Nephron (organoid): ENCODE results near the gene WLS.

Experiments
- H3K27ac Mint-ChIP-seq, 3 experiments: 2 replicates each; pipeline ENCODE4 v1.8.0; 2020; ENCODE audit warnings: mixed read lengths in 3 of 3, mild to moderate bottlenecking in 2 of 3, moderate library complexity in 1 of 3
- H3K27me3 Mint-ChIP-seq: 2 replicates; pipeline ENCODE4 v1.8.0; 2021; ENCODE audit warnings: low read depth, mild to moderate bottlenecking, moderate library complexity, mixed read lengths
- H3K36me3 Mint-ChIP-seq: 2 replicates; pipeline ENCODE4 v1.8.0; 2020; ENCODE audit warnings: low read depth, mixed read lengths
- H3K4me1 Mint-ChIP-seq: 2 replicates; pipeline ENCODE4 v1.8.0; 2020; ENCODE audit warnings: mixed read lengths
- H3K4me3 Mint-ChIP-seq, 3 experiments: 2 replicates each; pipeline ENCODE4 v1.8.0; 2020; ENCODE audit warnings: mild to moderate bottlenecking in 3 of 3, mixed read lengths in 3 of 3, moderate library complexity in 2 of 3
- H3K9me3 Mint-ChIP-seq: 2 replicates; pipeline ENCODE4 v1.8.0; 2020; ENCODE audit warnings: mixed read lengths
- TF ChIP-seq, protein P1 (sequence below), 3 experiments: fragments of 200-600 bp; sonication (generic); IDR thresholded peaks; one replicate each; pipeline ENCODE4 v1.5.0; 2021; ENCODE audit warnings: antibody characterized with exemption in 3 of 3; ENCODE audit not compliant: unreplicated experiment in 3 of 3

The WLS gene

GRCh38 chr1:68103011-68103545 lies 129.2 kb downstream of the WLS start:
- H3K4me1 Mint-ChIP-seq, result peaks cover 18% of the 10 kb centered on the region
- no peaks in the 10 kb centered on the region for H3K27me3 Mint-ChIP-seq
- TF ChIP-seq, protein P1, sequence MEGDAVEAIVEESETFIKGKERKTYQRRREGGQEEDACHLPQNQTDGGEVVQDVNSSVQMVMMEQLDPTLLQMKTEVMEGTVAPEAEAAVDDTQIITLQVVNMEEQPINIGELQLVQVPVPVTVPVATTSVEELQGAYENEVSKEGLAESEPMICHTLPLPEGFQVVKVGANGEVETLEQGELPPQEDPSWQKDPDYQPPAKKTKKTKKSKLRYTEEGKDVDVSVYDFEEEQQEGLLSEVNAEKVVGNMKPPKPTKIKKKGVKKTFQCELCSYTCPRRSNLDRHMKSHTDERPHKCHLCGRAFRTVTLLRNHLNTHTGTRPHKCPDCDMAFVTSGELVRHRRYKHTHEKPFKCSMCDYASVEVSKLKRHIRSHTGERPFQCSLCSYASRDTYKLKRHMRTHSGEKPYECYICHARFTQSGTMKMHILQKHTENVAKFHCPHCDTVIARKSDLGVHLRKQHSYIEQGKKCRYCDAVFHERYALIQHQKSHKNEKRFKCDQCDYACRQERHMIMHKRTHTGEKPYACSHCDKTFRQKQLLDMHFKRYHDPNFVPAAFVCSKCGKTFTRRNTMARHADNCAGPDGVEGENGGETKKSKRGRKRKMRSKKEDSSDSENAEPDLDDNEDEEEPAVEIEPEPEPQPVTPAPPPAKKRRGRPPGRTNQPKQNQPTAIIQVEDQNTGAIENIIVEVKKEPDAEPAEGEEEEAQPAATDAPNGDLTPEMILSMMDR (IDR thresholded peaks at IDR 0.05; ENCODE audit: unreplicated experiment in 3 of 3), result no peak
- no peak overlapping the region for H3K27ac Mint-ChIP-seq
- no peaks in the 10 kb centered on the region for H3K9me3 Mint-ChIP-seq
- H3K36me3 Mint-ChIP-seq, result peaks cover 11% of the 10 kb centered on the region
- H3K4me3 Mint-ChIP-seq, result no peak overlapping the region

GRCh38 chr1:68101829-68102228 lies 130.5 kb downstream of the WLS start:
- H3K27me3 Mint-ChIP-seq, result no peaks in the 10 kb centered on the region
- H3K27ac Mint-ChIP-seq, result no peak overlapping the region
- peaks cover 2% of the 10 kb centered on the region for H3K9me3 Mint-ChIP-seq
- no peak overlapping the region for H3K4me3 Mint-ChIP-seq
- TF ChIP-seq, protein P1 (IDR thresholded peaks at IDR 0.05; ENCODE audit: unreplicated experiment in 3 of 3), result no peak
- H3K4me1 Mint-ChIP-seq, result peaks cover 18% of the 10 kb centered on the region
- H3K36me3 Mint-ChIP-seq, result peaks cover 17% of the 10 kb centered on the region

GRCh38 chr1:68100571-68100970 lies 131.8 kb downstream of the WLS start:
- peaks cover 18% of the 10 kb centered on the region for H3K4me1 Mint-ChIP-seq
- peaks cover 17% of the 10 kb centered on the region for H3K36me3 Mint-ChIP-seq
- H3K4me3 Mint-ChIP-seq, result no peak overlapping the region
- H3K9me3 Mint-ChIP-seq, result peaks cover 2% of the 10 kb centered on the region
- TF ChIP-seq, protein P1 (IDR thresholded peaks at IDR 0.05; ENCODE audit: unreplicated experiment in 3 of 3), result no peak
- no peak overlapping the region for H3K27ac Mint-ChIP-seq
- H3K27me3 Mint-ChIP-seq, result no peaks in the 10 kb centered on the region

- TF ChIP-seq, protein P1 (IDR thresholded peaks at IDR 0.05; ENCODE audit: unreplicated experiment in 3 of 3), result no peak
- no peak overlapping the region for H3K27ac Mint-ChIP-seq
- H3K9me3 Mint-ChIP-seq, result peaks cover 33% of the 10 kb centered on the region
- H3K36me3 Mint-ChIP-seq, result peaks cover 31% of the 10 kb centered on the region
- no peaks in the 10 kb centered on the region for H3K27me3 Mint-ChIP-seq
- no peak overlapping the region for H3K4me3 Mint-ChIP-seq
- H3K4me1 Mint-ChIP-seq, result no peaks in the 10 kb centered on the region
Observed at GRCh38 chr1:68093737-68094136, 138.6 kb downstream of the WLS start.

GRCh38 chr1:68087184-68087583 lies 145.1 kb downstream of the WLS start:
- Mint-ChIP-seq H3K4me3 (no peak overlapping the region), H3K9me3 (peaks cover 22% of the 10 kb centered on the region), H3K27me3 (no peaks in the 10 kb centered on the region), H3K36me3 (peaks cover 7% of the 10 kb centered on the region), H3K27ac (no peak overlapping the region), H3K4me1 (no peaks in the 10 kb centered on the region)
- TF ChIP-seq, protein P1 (IDR thresholded peaks at IDR 0.05; ENCODE audit: unreplicated experiment in 3 of 3), result no peak

DNA sequence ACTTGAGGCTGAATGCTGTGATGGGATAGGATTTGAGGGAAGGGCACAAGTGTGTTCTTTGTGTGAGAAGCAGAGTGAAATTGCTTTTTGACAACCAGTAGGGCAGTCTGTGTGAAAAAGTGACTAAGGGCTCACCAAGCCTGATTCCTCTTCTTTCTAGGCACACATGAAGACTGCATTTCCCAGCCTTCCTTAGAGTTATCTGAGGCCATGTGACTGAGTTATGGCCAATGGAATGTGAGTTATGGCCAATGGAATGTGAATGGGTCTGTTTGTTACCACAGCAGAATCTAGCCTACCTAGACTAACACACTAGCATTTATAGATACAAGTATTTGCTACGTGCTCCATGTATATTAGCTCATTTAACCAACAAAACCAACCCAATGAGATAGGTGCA lies 146.6 kb downstream of the WLS start:
- TF ChIP-seq, protein P1 (IDR thresholded peaks at IDR 0.05; ENCODE audit: unreplicated experiment in 3 of 3), result no peak
- H3K4me3 Mint-ChIP-seq, result no peak overlapping the region
- no peak overlapping the region for H3K27ac Mint-ChIP-seq

More for the DNA sequence above, 146.6 kb downstream of the WLS start:
- H3K36me3 Mint-ChIP-seq, result peaks cover 3% of the 10 kb centered on the region
- no peaks in the 10 kb centered on the region for H3K27me3 Mint-ChIP-seq
- peaks cover 11% of the 10 kb centered on the region for H3K9me3 Mint-ChIP-seq
- no peaks in the 10 kb centered on the region for H3K4me1 Mint-ChIP-seq
